GM18517 (cell line): ENCODE measurements around the gene EML3.
"Not testable (repeated sequence)": the region's sequence is repeated elsewhere in the genome, so short reads cannot be mapped to it uniquely, and the experiment has no call there.

ENCODE experiments used
- ATAC-seq: cut with Tn5 transposase; IDR thresholded peaks from one replicate; pipeline ENCODE4 v1.9.1; 2021; ENCODE audit warnings: mild to moderate bottlenecking, moderate library complexity; ENCODE audit not compliant: unreplicated experiment

The EML3 gene

DNA sequence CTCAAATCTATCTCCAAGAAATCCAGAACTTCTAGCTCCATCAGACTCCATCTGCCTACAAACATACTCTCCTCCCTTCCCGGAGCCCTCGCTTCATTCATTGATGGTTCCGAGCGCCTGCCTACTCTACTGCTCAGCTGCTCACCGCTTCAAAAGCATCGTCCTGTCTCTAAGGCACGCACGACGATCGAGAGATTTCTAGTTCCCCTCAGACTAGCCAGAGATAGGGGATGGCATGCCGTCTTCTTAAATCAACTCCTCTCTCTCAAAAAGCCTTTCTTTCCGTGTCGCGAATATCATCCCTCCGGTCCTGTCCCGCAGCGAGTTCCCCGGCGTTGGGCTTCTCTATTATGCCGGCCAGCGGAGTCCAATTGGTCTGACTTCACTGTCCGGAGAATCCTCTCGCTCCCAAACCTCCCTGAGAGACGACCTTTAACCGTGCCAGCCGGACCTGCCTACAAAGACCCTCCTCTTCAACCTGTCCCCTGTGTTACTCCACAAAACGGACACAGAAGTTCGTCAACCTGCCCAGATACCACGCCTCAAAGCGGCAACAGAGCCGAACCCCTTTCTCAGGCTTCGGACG is 39.5 kb downstream of the EML3 start:
- no peak for ATAC-seq

DNA sequence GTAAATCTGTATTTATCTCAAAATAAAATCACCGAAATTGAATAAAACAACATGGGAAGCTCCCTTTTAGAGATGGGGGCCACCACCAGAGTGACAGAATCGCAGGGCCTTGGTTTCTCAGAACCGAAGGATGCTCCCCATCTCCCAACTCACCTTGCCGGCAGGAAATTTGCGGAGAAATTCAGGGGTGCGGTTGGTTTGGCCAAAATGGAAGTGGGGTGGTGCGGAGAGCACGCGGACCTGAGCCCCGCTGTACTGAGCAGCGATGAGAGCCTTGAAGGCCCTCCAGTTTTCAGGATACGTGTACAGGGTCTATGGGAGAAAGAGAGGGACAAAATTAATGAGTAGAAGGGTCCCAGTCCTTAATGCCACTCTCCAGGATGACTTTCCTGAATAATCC is 40.1 kb downstream of the EML3 start:
- ATAC-seq: no peak

DNA sequence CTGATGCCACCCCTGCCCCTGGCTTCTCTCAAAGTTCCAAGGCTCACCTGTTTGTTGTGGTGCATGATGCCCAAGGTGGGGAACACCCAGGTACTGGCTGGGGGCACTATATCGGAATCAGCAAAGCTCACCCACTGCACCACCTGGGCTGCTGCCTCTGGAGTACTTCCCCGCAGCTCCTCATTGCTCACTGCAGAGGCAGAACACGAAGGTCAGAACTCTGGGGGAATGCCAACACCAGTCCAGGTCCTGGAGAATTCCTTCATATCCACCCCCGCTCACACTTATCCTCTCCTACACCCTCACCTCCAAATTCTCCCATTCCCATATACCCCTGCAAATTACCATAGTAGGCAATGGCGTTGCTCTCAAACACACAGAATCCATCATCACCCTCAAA is 41.1 kb downstream of the EML3 start:
- ATAC-seq: not testable (repeated sequence)

- ATAC-seq: not testable (repeated sequence)
Measured at GRCh38 chr11:62570903-62571302, 41.7 kb downstream of the EML3 start.

GRCh38 chr11:62569611-62570010 is 43.0 kb downstream of the EML3 start:
- no peak for ATAC-seq

GRCh38 chr11:62567018-62567633 is 45.4 kb downstream of the EML3 start:
- ATAC-seq: no peak

DNA sequence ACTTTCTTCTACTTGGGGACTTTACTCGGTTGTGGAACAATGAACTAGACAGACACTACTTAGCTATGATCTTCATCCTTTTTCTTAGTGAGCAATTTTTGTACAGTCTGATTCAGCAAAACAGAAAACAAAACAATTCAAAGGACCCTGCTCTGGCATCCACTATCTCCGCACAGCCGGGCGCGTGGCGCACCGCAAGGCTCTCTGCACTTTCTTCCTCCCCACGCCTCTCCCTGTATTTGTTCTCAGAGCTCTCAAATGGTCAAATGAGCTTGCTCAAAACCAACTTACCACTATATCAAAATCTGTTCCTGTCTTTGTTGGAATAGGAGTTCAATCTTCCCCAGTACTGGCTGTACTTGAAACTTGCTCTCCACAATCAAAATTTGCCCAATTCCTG is 46.3 kb downstream of the EML3 start:
- no peak for ATAC-seq

- no peak for ATAC-seq
Measured at GRCh38 chr11:62565100-62565802, 47.3 kb downstream of the EML3 start.

DNA sequence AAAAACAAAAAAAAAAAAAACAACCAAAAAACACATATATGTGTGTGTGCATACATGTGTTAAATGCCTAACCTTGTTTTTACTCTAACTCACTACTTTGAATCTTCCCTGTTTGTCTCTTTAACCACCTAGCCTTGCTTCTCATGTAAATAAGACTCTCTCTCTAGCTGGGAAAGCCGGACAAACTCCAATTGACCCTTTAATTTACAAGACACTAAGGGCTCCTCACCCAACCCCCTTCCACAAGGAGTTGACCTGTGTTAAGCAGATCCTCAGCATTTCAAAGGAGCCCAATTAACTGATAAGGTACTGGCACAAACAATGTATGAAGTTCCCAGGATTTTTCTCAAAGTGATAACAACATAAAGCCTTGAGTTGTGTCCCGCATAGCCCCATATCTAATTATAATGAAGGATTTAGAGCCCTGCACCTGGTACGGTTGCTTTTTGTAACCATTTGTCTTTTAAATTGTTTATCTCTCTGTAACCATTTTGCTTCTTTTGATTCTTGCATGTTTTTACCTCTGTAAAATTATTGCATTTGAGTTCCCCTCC is 50.8 kb downstream of the EML3 start:
- ATAC-seq: not testable (repeated sequence)

- no peak for ATAC-seq
Measured at GRCh38 chr11:62560566-62561103, 51.9 kb downstream of the EML3 start.

DNA sequence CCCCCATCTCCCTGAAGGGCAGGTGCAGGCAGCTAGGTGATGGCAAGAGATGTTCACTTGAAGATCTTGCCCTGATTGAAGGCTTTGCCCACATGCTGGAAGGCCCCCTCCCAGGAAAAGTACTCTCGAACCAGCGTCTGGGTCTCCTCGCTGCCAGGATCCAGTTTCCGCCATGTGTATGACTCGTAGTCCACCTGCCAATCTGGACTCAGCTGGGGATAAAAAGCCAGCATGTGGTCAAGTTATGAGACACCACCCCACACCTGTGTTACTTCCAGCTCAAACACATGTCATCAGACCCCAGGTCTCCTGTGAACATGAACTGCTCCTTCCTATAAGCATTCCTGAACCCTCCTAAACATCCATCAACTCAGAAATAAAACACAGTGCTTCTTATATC is 52.9 kb downstream of the EML3 start:
- not testable (repeated sequence) for ATAC-seq

DNA sequence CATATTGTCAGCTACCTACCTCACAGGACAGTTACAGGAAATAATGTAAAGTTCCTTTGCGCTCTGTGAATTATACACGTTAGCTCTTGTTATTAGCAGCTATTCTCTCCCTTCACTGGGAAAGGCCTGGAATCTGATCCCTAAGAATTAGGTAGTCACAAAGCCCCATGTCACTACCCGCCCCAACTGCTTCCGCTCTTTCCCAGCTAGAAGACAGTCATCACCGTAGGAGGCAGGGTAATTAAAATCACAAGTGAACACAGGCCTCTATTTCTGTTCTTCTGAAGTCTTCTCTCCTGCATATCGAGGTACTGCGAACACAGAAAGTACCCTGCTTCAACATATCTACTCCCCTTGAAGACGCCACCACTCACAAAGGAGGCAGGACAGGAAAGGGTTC is 53.4 kb downstream of the EML3 start:
- no peak for ATAC-seq

- ATAC-seq: no peak
Measured at GRCh38 chr11:62558669-62559068, 53.9 kb downstream of the EML3 start.

- no peak for ATAC-seq
Measured at GRCh38 chr11:62556875-62557631, 55.5 kb downstream of the EML3 start.

DNA sequence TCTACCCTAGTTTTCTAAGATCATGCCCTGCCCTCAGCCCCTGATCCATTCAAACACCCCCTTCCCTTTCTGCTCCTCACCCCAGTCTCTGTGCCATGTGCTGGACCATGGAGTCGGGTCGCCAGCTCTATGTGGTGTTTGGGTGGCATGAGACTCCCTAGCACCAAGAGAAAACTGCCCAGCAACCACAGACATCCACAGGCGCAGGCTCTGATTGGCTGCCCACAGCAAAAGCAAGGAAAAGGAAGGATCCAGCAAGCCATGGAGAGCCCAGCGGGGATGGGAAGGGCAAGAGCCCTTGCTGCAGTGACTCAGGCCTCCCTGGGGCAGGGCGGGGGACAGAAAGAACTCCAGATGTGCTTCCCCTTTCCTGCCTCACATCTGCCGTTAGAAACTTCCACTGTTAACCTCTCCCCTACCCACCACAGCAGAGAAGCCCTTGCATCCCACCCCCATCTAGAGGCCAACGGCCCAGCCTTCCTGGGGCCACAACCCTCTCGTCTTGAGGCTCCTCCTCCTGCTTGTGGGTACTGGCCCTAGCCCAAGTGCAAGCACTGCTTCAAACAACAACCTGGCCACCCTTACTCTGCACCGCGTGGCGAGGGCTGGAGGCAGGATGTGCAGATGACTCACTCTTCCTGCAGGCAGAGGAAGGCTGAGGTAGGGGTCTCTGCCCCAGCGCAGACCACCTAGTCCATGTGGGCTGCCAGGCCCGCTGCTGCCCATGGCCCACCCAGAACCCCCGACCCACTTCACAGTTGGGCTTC is 56.3 kb downstream of the EML3 start:
- ATAC-seq: no peak

DNA sequence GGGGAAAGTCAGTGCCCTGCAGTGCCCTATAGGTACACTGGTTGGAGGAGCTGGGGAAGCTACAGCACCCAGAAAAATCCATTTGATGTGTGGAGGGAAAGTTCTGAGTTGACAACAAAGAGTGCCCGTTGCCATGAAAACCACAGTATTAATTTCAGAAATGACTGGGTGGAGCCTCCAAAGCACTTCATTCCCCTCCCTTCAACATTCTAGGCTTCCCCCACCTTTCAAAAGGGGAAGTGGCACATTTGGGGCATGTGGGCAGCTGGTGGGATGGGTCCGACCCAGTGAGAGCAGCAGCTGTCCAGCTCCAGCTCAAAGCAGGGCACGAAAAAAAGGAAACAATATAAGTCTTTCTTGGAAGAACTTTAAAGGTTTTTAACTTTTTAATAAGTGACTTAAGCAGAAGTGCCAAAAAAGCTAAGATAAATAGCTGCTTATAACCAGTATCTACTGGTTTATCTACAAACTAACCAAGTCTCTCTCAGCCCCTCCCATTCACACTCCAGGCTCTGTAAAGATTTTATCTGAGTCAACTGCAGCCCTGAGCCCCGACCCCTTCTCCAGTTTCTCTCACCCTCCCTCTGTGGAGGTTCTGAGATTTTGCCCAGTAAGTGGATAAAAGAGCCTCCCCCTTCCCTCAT is 57.0 kb downstream of the EML3 start:
- peak; percentile 47 for ATAC-seq

DNA sequence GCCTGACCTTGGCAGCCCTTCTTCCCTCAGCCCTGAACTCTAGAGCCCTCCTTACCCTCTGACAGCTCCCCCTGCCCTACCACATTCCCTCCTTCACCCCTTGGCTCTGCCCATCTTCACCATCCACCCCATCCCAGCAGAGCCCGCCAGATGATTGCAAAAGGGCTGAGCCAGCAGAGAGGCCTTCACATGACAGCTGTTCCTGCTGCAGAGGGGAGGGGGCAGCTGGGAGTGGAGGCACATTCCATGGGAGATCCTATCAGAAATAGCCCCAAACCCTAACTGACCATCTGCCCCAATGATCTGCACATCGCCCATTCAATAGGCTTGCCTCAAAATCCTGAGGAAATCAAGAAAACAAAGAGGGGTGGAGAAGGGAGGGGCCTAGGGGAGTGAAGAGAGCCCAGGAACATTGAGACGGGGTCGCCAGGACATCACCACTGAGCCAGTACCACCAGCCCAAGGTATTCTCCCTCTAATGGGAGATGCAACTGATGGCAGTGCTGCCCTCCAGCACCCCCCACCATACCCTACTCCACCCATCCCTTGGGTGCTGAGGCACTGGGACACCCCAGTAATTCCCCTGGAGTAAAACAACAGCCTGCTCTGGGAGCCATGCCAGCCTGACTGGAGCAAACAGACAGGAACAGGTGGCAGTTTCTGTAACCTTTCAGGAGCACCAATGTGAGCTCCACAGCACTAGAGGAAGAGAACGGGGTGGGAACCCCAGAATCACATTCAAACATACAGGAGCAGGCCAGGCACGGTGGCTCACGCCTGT is 58.0 kb downstream of the EML3 start:
- no peak for ATAC-seq

GRCh38 chr11:62553839-62554361 is 58.7 kb downstream of the EML3 start:
- no peak for ATAC-seq
